Activated CD8-positive, alpha-beta memory T cell treated with anti-CD3 and anti-CD28 coated beads, Interleukin-2, amount 50 U/mL, for 48 hours (primary cell): Measurements from ENCODE around the gene PLCG2.
"Not testable (repeated sequence)": the region's sequence is repeated elsewhere in the genome, so short reads cannot be mapped to it uniquely, and the experiment has no call there.

Experiments
- DNase-seq: peaks from one replicate; pipeline ENCODE4 v3.0.0-alpha.2; 2020

The PLCG2 gene

GRCh38 chr16:81921085-81921814 lies 142.2 kb downstream of the PLCG2 start:
- DNase-seq = no peak

GRCh38 chr16:81921843-81922584 lies 142.9 kb downstream of the PLCG2 start:
- no peak for DNase-seq

GRCh38 chr16:81923296-81923695 lies 144.2 kb downstream of the PLCG2 start:
- peak; percentile 17 for DNase-seq

GRCh38 chr16:81925016-81925415 lies 145.9 kb downstream of the PLCG2 start:
- peak; percentile 22 for DNase-seq

- no peak for DNase-seq
These were observed 146.9 kb downstream of the PLCG2 start for GRCh38 chr16:81926036-81926435.

GRCh38 chr16:81927561-81928185 lies 148.6 kb downstream of the PLCG2 start:
- no peak for DNase-seq

- DNase-seq = no peak
These were observed 149.3 kb downstream of the PLCG2 start for GRCh38 chr16:81928271-81928918.

- no peak for DNase-seq
These were observed 149.9 kb downstream of the PLCG2 start for GRCh38 chr16:81928975-81929374.

GRCh38 chr16:81929841-81930240 lies 150.8 kb downstream of the PLCG2 start:
- DNase-seq = no peak

GRCh38 chr16:81931927-81932326 lies 152.8 kb downstream of the PLCG2 start:
- DNase-seq = no peak

GRCh38 chr16:81932668-81933067 lies 153.6 kb downstream of the PLCG2 start:
- no peak for DNase-seq

- DNase-seq = no peak
These were observed 154.3 kb downstream of the PLCG2 start for GRCh38 chr16:81933361-81933760.

GRCh38 chr16:81934711-81935110 lies 155.6 kb downstream of the PLCG2 start:
- DNase-seq = not testable (repeated sequence)

GRCh38 chr16:81936209-81937000 lies 157.3 kb downstream of the PLCG2 start:
- DNase-seq = no peak

GRCh38 chr16:81937305-81938038 lies 158.4 kb downstream of the PLCG2 start:
- DNase-seq = no peak

GRCh38 chr16:81938326-81939163 lies 159.5 kb downstream of the PLCG2 start:
- no peak for DNase-seq

GRCh38 chr16:81939164-81940056 lies 160.3 kb downstream of the PLCG2 start:
- DNase-seq = no peak

GRCh38 chr16:81940781-81941560 lies 161.9 kb downstream of the PLCG2 start:
- no peak for DNase-seq
